Limb (tissue), 2 donors: ENCODE measurements around the gene TMEM115.
A peak's percentile ranks its signal among the peaks of the same experiment; 100 is the strongest.

Experiments used
- DNase-seq, 2 donors: peaks; one replicate each; pipeline ENCODE4 v3.0.0-alpha.2; 2016; ENCODE audit errors: extremely low spot score in 2 of 2

The TMEM115 gene

GRCh38 chr3:50353245-50354004, 5.9 kb downstream of the TMEM115 start:
- DNase-seq = no peak

GRCh38 chr3:50352781-50353180, 6.5 kb downstream of the TMEM115 start:
- no peak for DNase-seq

- no peak for DNase-seq
Measured at GRCh38 chr3:50351323-50351697, 8.0 kb downstream of the TMEM115 start.

- peak; percentile 95 to 96 for DNase-seq
Measured at GRCh38 chr3:50350527-50351322, 8.6 kb downstream of the TMEM115 start, which contains the start of the genes CYB561D2 and NPRL2. Gene CYB561D2 (plus strand): TSS chr3:50350862. CDS start chr3:50351434, 572 bp downstream. Gene NPRL2 (minus strand): TSS chr3:50350775. CDS start chr3:50350652, 123 bp downstream.

- no peak for DNase-seq
Measured at GRCh38 chr3:50350213-50350526, 9.2 kb downstream of the TMEM115 start.

GRCh38 chr3:50347187-50347813, 12.0 kb downstream of the TMEM115 start:
- DNase-seq = peak; percentile 74 to 85

- DNase-seq = peak; percentile 51 to 80
Measured at GRCh38 chr3:50345586-50346234, 13.6 kb downstream of the TMEM115 start, which contains the start of gene ZMYND10. Gene ZMYND10 (minus strand): TSS chr3:50345732. CDS start chr3:50345579, 153 bp downstream.

- no peak for DNase-seq
Measured at GRCh38 chr3:50345008-50345407, 14.3 kb downstream of the TMEM115 start.

GRCh38 chr3:50342813-50343633, 16.3 kb downstream of the TMEM115 start:
- no peak for DNase-seq

GRCh38 chr3:50341996-50342650, 17.2 kb downstream of the TMEM115 start:
- no peak for DNase-seq

- DNase-seq = no peak
Measured at GRCh38 chr3:50341537-50341936, 17.8 kb downstream of the TMEM115 start.

GRCh38 chr3:50340448-50341329, 18.6 kb downstream of the TMEM115 start, which contains the start of gene RASSF1:
Gene RASSF1 (minus strand): TSS chr3:50340836. CDS start chr3:50340805, 31 bp downstream.
- DNase-seq = peak; percentile 68 to 71

- DNase-seq = no peak
Measured at GRCh38 chr3:50340147-50340447, 19.2 kb downstream of the TMEM115 start.

- DNase-seq = no peak
Measured at GRCh38 chr3:50339485-50340146, 19.7 kb downstream of the TMEM115 start.

- no peak for DNase-seq
Measured at GRCh38 chr3:50338965-50339364, 20.4 kb downstream of the TMEM115 start.

GRCh38 chr3:50337175-50337861, 22.0 kb downstream of the TMEM115 start:
- peak; percentile 98 to 99 for DNase-seq

- DNase-seq = no peak
Measured at GRCh38 chr3:50336452-50337174, 22.7 kb downstream of the TMEM115 start.
